Thyroid gland (tissue), 4 donors: ENCODE results near the gene TUBB4A.

Experiments
- CTCF ChIP-seq, 6 experiments: fragments of 200-600 bp in 3 of 6; fragments of 450-650 bp in 3 of 6; sonication (generic) in 3 of 6; IDR thresholded peaks; one replicate each; pipeline ENCODE4 v1.5.1; 2016 to 2019; ENCODE audit warnings: antibody characterized with exemption in 6 of 6, mild to moderate bottlenecking in 2 of 6, inconsistent platforms in 1 of 6, moderate library complexity in 1 of 6
- POLR2A ChIP-seq, 2 donors: fragments of 450-650 bp; IDR thresholded peaks; one replicate each; pipeline ENCODE4 v1.6.1; 2017; ENCODE audit warnings: antibody characterized with exemption in 2 of 2, mild to moderate bottlenecking in 2 of 2, moderate library complexity in 1 of 2

DNA sequence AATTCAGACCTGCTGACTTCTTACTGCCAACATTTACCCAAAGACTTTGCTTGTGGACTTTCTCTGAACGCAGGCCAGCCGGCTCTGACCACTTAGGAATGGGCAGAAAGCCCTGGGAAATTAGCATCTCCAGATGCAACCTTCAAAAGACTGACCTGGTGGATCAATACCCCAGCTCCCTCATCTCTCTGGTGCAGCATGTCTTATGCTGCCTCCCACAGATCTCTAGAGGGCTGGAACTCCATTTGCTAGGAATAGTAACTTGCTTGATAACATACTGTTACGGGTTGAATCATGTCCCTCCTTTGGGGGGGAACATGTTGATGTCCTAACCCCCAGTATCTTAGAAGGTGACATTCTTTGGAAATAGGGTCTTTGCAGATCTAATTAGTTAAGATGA is 55.7 kb downstream of the TUBB4A start:
- TF ChIP-seq POLR2A (IDR thresholded peaks at IDR 0.05) (no peak), CTCF (IDR thresholded peaks at IDR 0.05) (no peak)
